Activated T-cell treated with anti-CD3 and anti-CD28 coated beads, Interleukin-2, amount 50 U/mL, for 72 hours (primary cell): ENCODE results near the gene HECW1. TPM values are rescaled to one million over a fixed set of nuclear protein-coding genes. Genes with fewer than 3 reads are reported as not detected.

Experiments used
- ATAC-seq, 2 donors: fragments of 150-1000 bp; cut with Tn5 transposase; replicated peaks in 1 of 2; 2 replicates each; pipeline ENCODE4 v1.10.0; 2021; ENCODE audit warnings: moderate library complexity in 2 of 2, mild to moderate bottlenecking in 1 of 2
- DNase-seq, 2 donors: peaks; one replicate each; pipeline ENCODE4 v3.0.0; 2021 to 2022; ENCODE audit warnings: mixed read lengths in 1 of 2
- H3K27ac Mint-ChIP-seq: one replicate; pipeline ENCODE4 v1.8.0; 2022; ENCODE audit warnings: mild to moderate bottlenecking, moderate library complexity, mixed read lengths
- H3K27me3 Mint-ChIP-seq: one replicate; pipeline ENCODE4 v1.8.0; 2022; ENCODE audit warnings: low read depth, mixed read lengths
- H3K36me3 Mint-ChIP-seq, 2 donors: one replicate each; pipeline ENCODE4 v1.8.0; 2022; ENCODE audit warnings: mixed read lengths in 2 of 2, mild to moderate bottlenecking in 1 of 2; ENCODE audit not compliant: insufficient read depth in 2 of 2
- H3K4me1 Mint-ChIP-seq: one replicate; pipeline ENCODE4 v1.8.0; 2022; ENCODE audit warnings: low read depth, mixed read lengths
- H3K4me3 Mint-ChIP-seq, 2 donors: one replicate each; pipeline ENCODE4 v1.8.0; 2022; ENCODE audit warnings: mild to moderate bottlenecking in 2 of 2, mixed read lengths in 2 of 2, moderate library complexity in 2 of 2
- H3K9me3 Mint-ChIP-seq, 2 donors: one replicate each; pipeline ENCODE4 v1.8.0; 2022; ENCODE audit warnings: mixed read lengths in 2 of 2
- total RNA-seq, 2 donors: library from RNA; stranded (reverse); gene quantifications; one replicate each; pipeline ENCODE4 v1.2.3, GENCODE V29; 2022

Gene HECW1
- total RNA-seq, 2 donors from 2014 or later: not detected

DNA sequence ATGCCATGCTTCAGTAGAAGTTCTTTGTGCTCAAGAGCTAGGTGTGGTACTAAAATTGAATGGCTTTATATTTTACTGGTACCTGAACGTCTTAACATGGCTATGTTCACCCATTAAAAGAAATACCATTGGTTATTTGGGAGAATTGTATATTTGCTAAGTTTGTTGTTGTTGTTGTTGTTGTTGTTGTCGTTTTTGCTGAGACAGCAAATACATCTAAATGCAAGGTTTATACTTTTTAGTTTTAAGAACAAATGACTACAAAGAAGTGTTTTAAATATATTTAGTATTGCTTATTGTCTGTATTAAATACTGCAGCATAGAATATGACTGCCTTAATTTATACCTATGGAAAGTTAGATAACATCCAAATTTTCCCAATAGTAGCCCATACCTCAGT is 66.9 kb downstream of the HECW1 start:
- Mint-ChIP-seq H3K36me3 (no peaks in the 10 kb centered on the region), H3K27ac (no peak overlapping the region), H3K9me3 (no peaks in the 10 kb centered on the region), H3K4me3 (no peak overlapping the region), H3K27me3 (peaks cover 9% of the 10 kb centered on the region), H3K4me1 (no peaks in the 10 kb centered on the region)
- no peak for ATAC-seq
- no peak for DNase-seq

DNA sequence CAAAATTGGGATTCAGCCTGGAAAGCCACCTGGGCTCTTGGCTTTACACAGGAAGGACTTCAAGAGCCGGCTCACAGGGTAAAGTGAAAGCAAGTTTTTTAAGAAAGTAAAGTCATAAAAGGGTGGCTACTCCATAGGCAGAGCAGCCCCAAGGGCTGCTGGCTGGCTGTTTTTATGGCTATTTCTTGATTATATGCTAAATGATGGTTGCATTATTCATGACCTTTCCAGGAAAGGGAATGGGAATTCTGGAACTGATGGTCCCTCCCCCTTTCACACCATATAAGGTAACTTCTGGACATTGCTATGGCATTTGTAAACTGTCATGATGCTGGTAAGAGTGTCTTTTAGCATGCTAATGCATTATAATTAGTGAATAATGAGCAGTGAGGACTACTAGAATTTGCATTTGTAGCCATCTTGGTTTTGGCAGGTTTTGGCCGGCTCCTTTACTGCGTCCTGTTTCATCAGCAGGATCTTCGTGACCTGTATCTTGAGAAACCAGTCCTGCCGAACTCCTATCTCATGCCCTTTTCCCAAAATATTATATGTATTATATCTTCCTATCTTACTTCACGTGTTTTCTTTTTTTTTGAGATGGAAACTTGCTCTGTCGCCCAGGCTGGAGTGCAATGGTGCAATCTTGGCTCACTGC is 80.5 kb downstream of the HECW1 start:
- H3K27ac Mint-ChIP-seq: no peak overlapping the region
- H3K36me3 Mint-ChIP-seq: no peaks in the 10 kb centered on the region
- no peaks in the 10 kb centered on the region for H3K4me1 Mint-ChIP-seq
- peaks cover 6% of the 10 kb centered on the region for H3K27me3 Mint-ChIP-seq
- no peaks in the 10 kb centered on the region for H3K9me3 Mint-ChIP-seq
- DNase-seq: no peak
- H3K4me3 Mint-ChIP-seq: no peak overlapping the region
- no peak for ATAC-seq

DNA sequence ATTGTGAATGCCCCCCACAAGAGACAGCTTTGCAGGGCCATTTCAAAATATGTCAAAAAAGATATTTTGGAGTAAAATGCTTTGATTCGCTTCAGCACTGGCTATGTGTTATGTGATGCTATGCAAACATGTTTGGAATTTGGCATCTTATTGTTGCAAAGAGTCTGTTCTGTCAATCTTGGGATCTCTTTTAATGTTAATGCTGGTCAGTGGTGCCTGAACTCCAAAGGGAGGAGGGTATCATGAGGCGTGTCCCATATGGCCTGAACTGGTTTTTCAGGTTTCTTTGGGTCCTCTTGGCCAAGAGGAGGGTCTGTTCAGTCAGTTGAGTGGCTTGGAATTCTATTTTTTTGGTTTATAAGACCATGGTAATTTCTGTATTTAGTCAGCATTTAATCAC is 81.4 kb downstream of the HECW1 start:
- ATAC-seq (no peak), DNase-seq (no peak)
- peaks cover 6% of the 10 kb centered on the region for H3K27me3 Mint-ChIP-seq
- no peak overlapping the region for H3K4me3 Mint-ChIP-seq
- H3K36me3 Mint-ChIP-seq: no peaks in the 10 kb centered on the region
- no peaks in the 10 kb centered on the region for H3K4me1 Mint-ChIP-seq
- H3K27ac Mint-ChIP-seq: no peak overlapping the region
- no peaks in the 10 kb centered on the region for H3K9me3 Mint-ChIP-seq

DNA sequence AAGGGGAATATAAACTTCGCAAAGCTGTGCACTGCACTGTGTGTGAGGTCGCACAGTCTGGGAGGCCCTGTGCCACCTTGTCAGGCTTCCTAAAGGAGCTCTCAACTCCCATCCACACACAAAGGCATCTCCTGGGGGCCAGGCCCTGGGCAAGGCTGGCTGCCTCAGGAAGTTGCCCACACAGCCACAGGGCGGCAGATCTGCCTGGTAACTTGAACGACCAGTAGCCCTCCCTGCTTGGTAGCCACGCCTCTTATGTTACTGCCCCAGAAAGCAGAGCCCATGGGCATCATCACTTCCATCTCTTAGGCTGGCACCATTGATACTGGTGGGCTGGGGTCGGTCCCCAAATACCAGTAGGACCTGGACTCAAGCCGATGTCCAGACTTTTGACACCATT is 82.8 kb downstream of the HECW1 start:
- Mint-ChIP-seq H3K27me3 (peaks cover 6% of the 10 kb centered on the region), H3K4me1 (no peaks in the 10 kb centered on the region), H3K36me3 (no peaks in the 10 kb centered on the region), H3K9me3 (no peaks in the 10 kb centered on the region), H3K4me3 (no peak overlapping the region), H3K27ac (no peak overlapping the region)
- DNase-seq (no peak), ATAC-seq (no peak)

DNA sequence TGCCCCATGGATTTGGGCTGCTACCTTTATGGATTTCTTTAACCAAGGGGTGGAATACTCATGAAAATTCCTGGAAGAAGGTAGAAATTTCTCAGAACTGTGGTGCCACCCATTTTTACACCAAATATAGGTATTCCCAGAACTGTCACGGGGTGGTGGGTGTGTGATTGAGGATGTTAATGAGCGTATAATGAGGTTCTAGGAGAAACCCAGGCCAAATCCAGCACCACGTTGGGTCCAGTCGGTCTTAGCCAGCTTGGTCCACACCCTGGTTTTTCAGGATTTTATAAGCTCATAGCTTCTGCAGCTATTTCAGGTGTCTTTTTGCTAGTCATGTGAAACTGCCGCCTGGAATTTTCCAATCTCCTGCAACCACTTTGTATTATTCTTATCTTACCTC is 83.3 kb downstream of the HECW1 start:
- Mint-ChIP-seq H3K27ac (no peak overlapping the region), H3K4me1 (no peaks in the 10 kb centered on the region), H3K9me3 (no peaks in the 10 kb centered on the region), H3K4me3 (no peak overlapping the region), H3K36me3 (no peaks in the 10 kb centered on the region), H3K27me3 (peaks cover 6% of the 10 kb centered on the region)
- ATAC-seq: no peak
- no peak for DNase-seq

DNA sequence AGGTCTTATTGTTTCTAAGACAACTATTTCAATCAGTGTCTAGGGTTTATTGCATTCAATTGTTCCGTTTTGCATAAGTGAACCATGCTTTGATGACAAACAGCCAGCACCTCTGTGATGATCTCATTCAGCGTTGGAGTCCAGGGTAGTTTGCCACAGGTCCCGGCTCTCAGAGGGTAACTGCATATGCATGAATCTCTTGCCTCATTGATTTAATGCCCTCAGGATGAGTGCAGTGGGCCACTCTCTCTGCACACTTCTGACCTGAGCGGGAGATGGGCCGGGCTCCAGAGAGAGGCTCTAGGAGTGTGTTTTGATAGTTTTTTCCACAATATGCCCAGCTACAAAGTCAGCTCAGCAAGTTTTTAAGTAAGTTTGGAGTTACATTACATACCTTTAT is 83.9 kb downstream of the HECW1 start:
- Mint-ChIP-seq H3K36me3 (no peaks in the 10 kb centered on the region), H3K27ac (no peak overlapping the region), H3K27me3 (peaks cover 6% of the 10 kb centered on the region), H3K4me3 (no peak overlapping the region), H3K9me3 (no peaks in the 10 kb centered on the region), H3K4me1 (no peaks in the 10 kb centered on the region)
- ATAC-seq (no peak), DNase-seq (no peak)

DNA sequence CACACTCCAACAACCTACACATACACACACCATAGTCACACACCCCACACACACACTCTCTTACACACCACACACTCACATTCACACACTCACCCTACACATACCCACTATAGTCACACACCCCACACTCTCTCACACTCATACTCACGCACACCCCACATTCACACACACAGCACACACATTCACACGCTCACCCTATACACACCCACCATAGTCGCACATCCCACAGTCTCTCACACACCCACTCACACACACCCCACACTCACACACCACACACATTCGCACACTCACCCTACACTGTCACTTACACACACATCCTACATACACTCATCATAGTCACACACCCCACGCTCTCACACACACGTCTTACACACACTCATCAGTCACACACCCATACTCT is 85.6 kb downstream of the HECW1 start:
- H3K27me3 Mint-ChIP-seq: peaks cover 6% of the 10 kb centered on the region
- H3K9me3 Mint-ChIP-seq: no peaks in the 10 kb centered on the region
- no peak overlapping the region for H3K4me3 Mint-ChIP-seq
- no peak overlapping the region for H3K27ac Mint-ChIP-seq
- H3K36me3 Mint-ChIP-seq: no peaks in the 10 kb centered on the region
- no peaks in the 10 kb centered on the region for H3K4me1 Mint-ChIP-seq
- DNase-seq: no peak
- ATAC-seq: no peak

DNA sequence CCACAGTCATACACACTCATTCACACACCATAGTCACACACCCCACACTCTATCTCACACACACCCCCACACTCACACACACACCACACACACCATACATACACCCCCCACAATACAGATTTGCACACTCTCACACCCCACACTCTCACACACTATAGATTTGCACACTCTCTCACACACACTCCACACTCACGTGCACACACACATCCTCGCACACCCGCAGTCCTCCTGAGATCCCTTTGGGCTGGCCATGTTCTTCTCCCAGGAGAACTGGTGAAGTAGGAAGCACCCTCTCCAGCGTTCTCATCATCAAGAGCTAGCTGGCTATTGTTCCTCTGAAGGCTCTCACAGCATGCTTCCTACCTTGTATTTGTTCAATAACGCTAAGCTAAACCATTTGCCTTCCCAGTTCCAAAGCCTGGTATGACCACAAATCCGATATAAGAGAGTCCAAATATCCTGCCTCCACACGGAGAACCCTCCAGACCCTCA is 86.2 kb downstream of the HECW1 start:
- ATAC-seq (no peak), DNase-seq (no peak)
- Mint-ChIP-seq H3K36me3 (no peaks in the 10 kb centered on the region), H3K9me3 (no peaks in the 10 kb centered on the region), H3K27ac (no peak overlapping the region), H3K27me3 (peaks cover 6% of the 10 kb centered on the region), H3K4me1 (no peaks in the 10 kb centered on the region), H3K4me3 (no peak overlapping the region)

DNA sequence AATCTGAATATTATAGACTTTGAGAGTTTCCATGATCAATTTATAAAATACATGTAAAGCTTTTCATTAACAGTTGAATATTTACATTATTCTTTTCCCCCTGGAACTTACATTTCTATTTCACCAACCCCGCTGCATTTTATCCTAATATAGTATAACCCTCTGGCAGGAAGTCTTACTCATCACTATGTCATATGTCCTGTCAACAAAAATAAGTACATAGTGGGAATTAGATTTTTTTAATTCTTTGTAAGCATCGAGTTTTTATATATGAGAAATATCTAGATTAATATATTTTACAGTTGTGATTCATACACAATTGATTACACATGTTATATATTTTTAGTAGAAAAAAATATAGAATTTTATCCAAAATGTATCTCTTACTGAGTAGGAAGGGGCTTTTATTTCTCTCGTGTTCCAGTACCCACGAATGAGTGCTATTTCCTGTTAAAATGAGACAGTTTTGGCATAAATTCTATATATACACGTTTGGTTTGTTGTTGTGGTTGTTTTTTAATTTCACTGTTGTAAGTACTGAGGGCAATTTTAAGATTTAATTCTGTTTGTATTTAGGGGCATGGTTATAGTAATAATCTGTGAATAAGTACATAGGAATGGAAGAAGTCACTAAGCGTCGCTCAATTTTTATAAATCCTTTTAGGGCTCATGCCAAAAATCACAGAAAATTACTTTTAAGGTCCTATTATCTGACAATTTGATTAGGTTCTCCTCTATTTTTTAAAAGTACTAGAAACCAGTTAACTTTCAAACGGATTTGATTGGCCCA is 87.1 kb downstream of the HECW1 start:
- DNase-seq (no peak), ATAC-seq (no peak)
- Mint-ChIP-seq H3K9me3 (no peaks in the 10 kb centered on the region), H3K27me3 (peaks cover 6% of the 10 kb centered on the region), H3K4me3 (no peak overlapping the region), H3K27ac (no peak overlapping the region), H3K4me1 (no peaks in the 10 kb centered on the region), H3K36me3 (no peaks in the 10 kb centered on the region)

DNA sequence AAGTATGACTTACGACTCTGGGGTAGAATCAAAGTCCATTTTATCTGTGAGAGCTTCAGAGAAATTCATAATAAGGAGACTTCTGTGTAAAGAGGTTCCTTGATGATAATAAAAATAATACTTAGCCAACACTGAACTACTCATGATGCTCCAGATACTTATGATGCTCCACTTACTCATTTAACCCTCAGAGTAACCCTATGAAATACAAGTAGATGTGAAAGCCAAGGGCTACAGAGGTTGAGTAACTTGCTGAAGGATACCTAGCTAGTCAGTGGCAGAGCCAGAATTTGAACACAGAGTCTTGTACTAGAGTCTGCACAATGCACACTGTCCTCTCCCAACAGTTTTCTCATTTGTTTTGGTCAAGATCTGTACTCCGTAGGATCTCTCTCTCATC is 89.5 kb downstream of the HECW1 start:
- Mint-ChIP-seq H3K27ac (no peak overlapping the region), H3K36me3 (no peaks in the 10 kb centered on the region), H3K27me3 (no peaks in the 10 kb centered on the region), H3K4me3 (no peak overlapping the region), H3K4me1 (no peaks in the 10 kb centered on the region), H3K9me3 (no peaks in the 10 kb centered on the region)
- DNase-seq (no peak), ATAC-seq (no peak)

DNA sequence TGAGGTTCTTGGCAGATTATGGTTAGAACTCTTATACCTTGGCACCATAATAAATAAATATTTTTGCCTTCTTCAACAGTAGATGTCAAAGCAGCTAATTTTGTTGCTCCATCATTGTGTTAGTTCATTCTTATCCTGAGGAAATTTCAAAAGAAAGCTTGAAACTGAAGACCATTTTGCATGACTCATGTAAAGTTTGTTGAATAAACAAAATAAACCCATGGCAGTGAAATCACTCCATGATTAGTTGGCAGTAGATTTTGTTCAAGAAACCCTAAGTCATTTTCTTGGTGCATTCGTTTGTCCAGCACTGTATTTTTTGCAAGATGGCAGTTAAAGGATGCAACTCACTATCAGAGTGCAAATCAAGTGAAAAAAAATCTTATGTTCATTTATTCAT is 91.6 kb downstream of the HECW1 start:
- Mint-ChIP-seq H3K27ac (no peak overlapping the region), H3K4me3 (no peak overlapping the region), H3K36me3 (no peaks in the 10 kb centered on the region), H3K4me1 (no peaks in the 10 kb centered on the region), H3K27me3 (peaks cover 13% of the 10 kb centered on the region), H3K9me3 (no peaks in the 10 kb centered on the region)
- DNase-seq: no peak
- ATAC-seq: no peak

DNA sequence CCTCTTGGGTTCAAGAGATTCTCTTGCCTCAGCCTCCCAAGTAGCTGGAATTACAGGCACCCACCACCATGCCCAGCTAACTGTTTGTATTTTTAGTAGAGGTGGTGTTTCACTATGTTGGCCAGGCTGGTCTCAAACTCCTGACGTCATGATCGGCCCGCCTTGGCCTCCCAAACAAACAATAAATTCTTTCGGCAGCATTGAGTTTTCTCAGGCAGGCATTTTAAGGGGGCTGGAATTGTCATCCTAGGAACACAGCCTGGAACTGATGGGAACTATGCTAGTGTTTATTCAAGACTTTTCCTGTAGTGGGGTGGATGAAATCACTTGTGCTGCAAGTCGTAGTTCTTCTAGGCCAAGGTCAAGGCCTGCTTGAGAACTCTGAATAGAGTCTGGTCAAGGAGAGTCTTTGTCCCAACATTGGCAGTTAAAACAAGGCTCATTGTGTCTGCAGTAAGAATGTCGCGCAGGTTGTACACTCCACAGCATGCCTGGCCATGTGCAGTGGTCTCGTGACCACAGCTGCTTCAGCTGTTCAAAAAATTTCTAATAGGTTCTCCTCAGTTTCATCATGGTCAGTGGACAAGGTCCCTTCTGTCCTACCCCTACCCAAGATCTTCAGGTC is 92.8 kb downstream of the HECW1 start:
- H3K4me3 Mint-ChIP-seq: no peak overlapping the region
- ATAC-seq (no peak), DNase-seq (no peak)
- no peaks in the 10 kb centered on the region for H3K36me3 Mint-ChIP-seq
- no peaks in the 10 kb centered on the region for H3K9me3 Mint-ChIP-seq
- H3K4me1 Mint-ChIP-seq: no peaks in the 10 kb centered on the region
- H3K27me3 Mint-ChIP-seq: peaks cover 13% of the 10 kb centered on the region
- H3K27ac Mint-ChIP-seq: no peak overlapping the region

DNA sequence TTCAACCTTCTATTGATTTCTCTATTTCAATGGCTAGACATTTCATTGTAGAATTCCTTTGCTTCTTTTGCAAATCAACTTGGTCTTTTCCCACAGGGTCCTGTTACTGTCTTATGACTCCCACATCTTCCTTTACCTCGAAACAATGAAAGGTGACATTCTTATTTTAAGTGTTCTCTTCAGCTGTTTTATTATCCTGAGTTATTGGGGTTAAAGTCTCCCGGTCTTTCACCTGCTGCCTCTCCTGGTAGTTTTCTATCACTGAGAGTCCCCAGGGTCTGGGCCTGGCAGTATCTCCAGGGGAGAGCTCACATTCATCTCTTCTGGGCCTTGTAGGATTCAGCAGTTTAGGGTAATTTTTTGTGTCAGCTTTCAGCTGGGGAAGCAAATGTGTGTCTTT is 95.8 kb downstream of the HECW1 start:
- Mint-ChIP-seq H3K27me3 (peaks cover 13% of the 10 kb centered on the region), H3K27ac (no peak overlapping the region), H3K4me3 (no peak overlapping the region), H3K36me3 (no peaks in the 10 kb centered on the region), H3K4me1 (no peaks in the 10 kb centered on the region), H3K9me3 (no peaks in the 10 kb centered on the region)
- no peak for DNase-seq
- no peak for ATAC-seq
